A673 (cell line): Measurements from ENCODE around the gene PYGB. TPM values are rescaled to one million over a fixed set of nuclear protein-coding genes. Genes with fewer than 3 reads are reported as not detected.

Source experiments
- BruUV-seq: library from RNA; stranded (reverse); fragments of 400-500 nt; replicated peaks from 2 replicates; lab custom pipeline; 2021; lab: Mats Ljungman, UMichigan
- CTCF ChIA-PET: fragments of 300-600 bp; sonication (Branson Sonifier 250); formaldehyde crosslinking; loops from one replicate; lab custom pipeline; 2022; ENCODE audit warnings: antibody characterized with exemption; lab: Charles Lee
- POLR2A ChIA-PET: fragments of 300-600 bp; sonication (Branson Sonifier 250); formaldehyde crosslinking; loops from one replicate; lab custom pipeline; 2022; ENCODE audit warnings: antibody characterized with exemption; ENCODE audit not compliant: low non-redundant PET; lab: Charles Lee
- DNase-seq: peaks from one replicate; pipeline ENCODE4 v3.0.0-alpha.2; 2015; ENCODE audit warnings: low spot score
- H3K27ac ChIP-seq: fragments of 200-600 bp; sonication (generic); 2 replicates; pipeline ENCODE4 v1.5.1; 2016; ENCODE audit warnings: mixed run types, low read depth, mild to moderate bottlenecking, mixed read lengths, antibody characterized with exemption, low read length; ENCODE audit not compliant: poor library complexity, severe bottlenecking
- H3K27me3 ChIP-seq: fragments of 200-600 bp; sonication (generic); replicated peaks from 2 replicates; pipeline ENCODE4 v1.6.1; 2017; ENCODE audit warnings: mixed run types, low read depth, mild to moderate bottlenecking, mixed read lengths, antibody characterized with exemption, low read length; ENCODE audit not compliant: insufficient read depth, poor library complexity
- H3K36me3 ChIP-seq: fragments of 200-600 bp; sonication (generic); 2 replicates; pipeline ENCODE4 v1.6.1; 2016; ENCODE audit warnings: mixed run types, mild to moderate bottlenecking, mixed read lengths, antibody characterized with exemption, low read length; ENCODE audit not compliant: insufficient read depth, poor library complexity, severe bottlenecking
- H3K4me1 ChIP-seq: fragments of 200-600 bp; sonication (generic); 2 replicates; pipeline ENCODE4 v1.6.1; 2017; ENCODE audit warnings: mixed run types, mild to moderate bottlenecking, mixed read lengths, antibody characterized with exemption, low read length; ENCODE audit not compliant: insufficient read depth, poor library complexity, severe bottlenecking
- H3K4me3 ChIP-seq: fragments of 200-600 bp; sonication (generic); 2 replicates; pipeline ENCODE4 v1.5.1; 2016; ENCODE audit warnings: low read depth, mixed run types, mild to moderate bottlenecking, mixed read lengths, low read length; ENCODE audit not compliant: poor library complexity, severe bottlenecking
- H3K9me3 ChIP-seq: fragments of 200-600 bp; sonication (generic); 2 replicates; pipeline ENCODE4 v1.6.1; 2016; ENCODE audit warnings: mixed run types, low read depth, mild to moderate bottlenecking, mixed read lengths, antibody characterized with exemption, low read length; ENCODE audit not compliant: poor library complexity, severe bottlenecking
- EZH2 ChIP-seq: fragments of 200-600 bp; sonication (generic); IDR thresholded peaks from 2 replicates; pipeline ENCODE4 v1.6.1; 2017; ENCODE audit warnings: borderline replicate concordance, low read depth, mild to moderate bottlenecking, mixed read lengths, antibody characterized with exemption, low read length; ENCODE audit not compliant: poor library complexity, severe bottlenecking
- intact Hi-C: fragments of 100-400 bp; cut with micrococcal nuclease; formaldehyde crosslinking; loops from one replicate; pipeline ENCODE4 v1.10.0; 2022; ENCODE audit not compliant: unreplicated experiment
- total RNA-seq: library from RNA; stranded (reverse); gene quantifications from 2 replicates; pipeline ENCODE4 v1.2.3, GENCODE V29; 2021
- TF ChIP-seq, protein P1 (sequence below): fragments of 300-800, 200-600 bp; sonication (generic); conservative IDR thresholded peaks from 2 replicates; pipeline ENCODE4 v1.5.1; 2017; ENCODE audit warnings: low read depth, mild to moderate bottlenecking, antibody characterized with exemption, low read length, moderate library complexity, mixed read lengths

PYGB gene
- total RNA-seq, 1 experiment from 2014 or later: 52.3 TPM

DNA sequence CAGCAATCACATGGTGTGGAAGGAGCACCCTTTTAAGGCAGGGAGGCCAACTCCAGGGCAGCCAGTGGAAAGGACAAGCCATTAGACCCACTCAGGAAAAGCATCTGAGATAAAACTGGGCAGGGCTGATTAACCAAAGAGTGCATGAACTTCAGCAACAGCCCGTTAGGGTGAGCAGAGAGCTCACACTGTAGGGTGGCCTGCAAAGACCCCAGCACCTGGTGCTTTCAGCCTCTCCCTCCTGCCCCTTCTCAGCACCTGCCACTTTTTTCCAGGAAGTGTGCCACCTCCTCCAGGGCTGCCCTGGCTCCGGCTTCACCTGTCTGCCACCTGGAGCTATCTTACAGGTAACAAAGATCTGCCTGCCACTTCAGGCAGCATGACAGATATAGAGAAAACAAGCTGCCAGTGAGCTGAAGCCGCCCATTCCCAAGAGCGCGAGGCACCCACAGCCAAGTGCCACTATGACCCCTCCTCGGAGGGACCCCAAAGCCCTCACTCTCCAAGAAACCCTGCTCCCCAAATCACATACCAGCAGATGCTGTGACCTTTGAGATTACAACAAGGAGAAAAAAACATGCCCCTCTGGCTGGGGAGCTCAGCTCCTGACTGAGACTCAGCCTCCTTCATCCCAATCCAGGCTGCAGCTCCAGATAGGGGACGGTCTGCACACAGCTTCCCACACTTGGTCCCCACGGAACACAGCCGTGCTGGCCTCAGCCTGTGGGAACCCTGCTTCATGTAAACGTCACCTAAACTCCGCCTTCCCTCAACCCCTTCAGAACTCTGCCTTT lies 71.6 kb downstream of the PYGB start:
- POLR2A ChIA-PET: no interaction called here
- intact Hi-C loops: no loop called here
- BruUV-seq: no TSS peak

DNA sequence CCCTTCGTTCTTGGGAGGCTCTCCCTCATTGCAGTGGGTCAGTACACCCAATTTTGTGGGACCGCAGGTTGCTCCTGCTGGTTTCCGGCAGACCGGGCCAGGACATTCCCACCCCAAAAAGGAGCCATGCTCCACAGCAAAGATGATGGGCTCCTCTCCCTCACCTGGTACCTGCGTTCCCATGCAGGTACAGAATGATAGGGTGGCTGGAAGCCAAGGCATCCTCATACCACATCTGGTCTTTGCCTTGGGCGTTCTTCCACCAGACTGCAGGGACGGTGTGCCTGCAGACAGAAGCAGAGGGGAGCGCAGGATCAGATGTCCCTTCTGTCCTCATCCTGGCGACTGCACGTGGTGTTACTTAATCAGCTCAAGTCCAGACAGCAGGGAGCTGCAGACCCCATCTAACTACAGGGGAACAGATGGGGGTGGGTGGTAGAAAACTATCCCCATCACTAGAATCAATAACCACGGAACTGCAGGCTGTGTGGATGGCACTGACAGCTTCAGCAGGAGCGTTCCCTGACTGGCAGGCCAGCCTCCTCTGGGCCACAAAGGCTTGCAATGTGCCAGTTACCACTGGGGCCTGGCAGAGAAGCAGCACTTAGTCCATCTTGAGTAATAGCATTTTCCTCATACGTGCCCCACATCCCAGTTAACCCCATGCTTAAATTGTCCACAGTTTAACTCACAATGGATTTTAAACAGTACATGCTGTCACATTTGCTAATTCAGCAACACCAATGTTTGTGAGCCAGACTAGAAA lies 72.3 kb downstream of the PYGB start:
- no TSS peak for BruUV-seq
- Histone ChIP-seq H3K27ac (no peak overlapping the region), H3K4me3 (no peak overlapping the region), H3K36me3 (no peaks in the 10 kb centered on the region), H3K4me1 (no peaks in the 10 kb centered on the region), H3K27me3 (no peaks in the 10 kb centered on the region), H3K9me3 (no peaks in the 10 kb centered on the region)
- DNase-seq: no peak
- intact Hi-C loops: no loop called here
- TF ChIP-seq, protein P1, sequence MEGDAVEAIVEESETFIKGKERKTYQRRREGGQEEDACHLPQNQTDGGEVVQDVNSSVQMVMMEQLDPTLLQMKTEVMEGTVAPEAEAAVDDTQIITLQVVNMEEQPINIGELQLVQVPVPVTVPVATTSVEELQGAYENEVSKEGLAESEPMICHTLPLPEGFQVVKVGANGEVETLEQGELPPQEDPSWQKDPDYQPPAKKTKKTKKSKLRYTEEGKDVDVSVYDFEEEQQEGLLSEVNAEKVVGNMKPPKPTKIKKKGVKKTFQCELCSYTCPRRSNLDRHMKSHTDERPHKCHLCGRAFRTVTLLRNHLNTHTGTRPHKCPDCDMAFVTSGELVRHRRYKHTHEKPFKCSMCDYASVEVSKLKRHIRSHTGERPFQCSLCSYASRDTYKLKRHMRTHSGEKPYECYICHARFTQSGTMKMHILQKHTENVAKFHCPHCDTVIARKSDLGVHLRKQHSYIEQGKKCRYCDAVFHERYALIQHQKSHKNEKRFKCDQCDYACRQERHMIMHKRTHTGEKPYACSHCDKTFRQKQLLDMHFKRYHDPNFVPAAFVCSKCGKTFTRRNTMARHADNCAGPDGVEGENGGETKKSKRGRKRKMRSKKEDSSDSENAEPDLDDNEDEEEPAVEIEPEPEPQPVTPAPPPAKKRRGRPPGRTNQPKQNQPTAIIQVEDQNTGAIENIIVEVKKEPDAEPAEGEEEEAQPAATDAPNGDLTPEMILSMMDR: no peak
- TF ChIP-seq EZH2: no peak
- ChIA-PET CTCF (no interaction called here), POLR2A (no interaction called here)

More for the DNA sequence above, 71.6 kb downstream of the PYGB start:
- DNase-seq: no peak
- no peaks in the 10 kb centered on the region for H3K9me3 ChIP-seq
- H3K27ac ChIP-seq: no peak overlapping the region
- no peaks in the 10 kb centered on the region for H3K27me3 ChIP-seq
- no peaks in the 10 kb centered on the region for H3K4me1 ChIP-seq
- no peak overlapping the region for H3K4me3 ChIP-seq
- TF ChIP-seq, protein P1: no peak
- TF ChIP-seq EZH2: no peak
- CTCF ChIA-PET: interaction anchor here (0.7 kb wide), 1 partner anchor 96 kb away, joined by 4 read pairs; no protein-coding TSS in a partner anchor
- no peaks in the 10 kb centered on the region for H3K36me3 ChIP-seq

DNA sequence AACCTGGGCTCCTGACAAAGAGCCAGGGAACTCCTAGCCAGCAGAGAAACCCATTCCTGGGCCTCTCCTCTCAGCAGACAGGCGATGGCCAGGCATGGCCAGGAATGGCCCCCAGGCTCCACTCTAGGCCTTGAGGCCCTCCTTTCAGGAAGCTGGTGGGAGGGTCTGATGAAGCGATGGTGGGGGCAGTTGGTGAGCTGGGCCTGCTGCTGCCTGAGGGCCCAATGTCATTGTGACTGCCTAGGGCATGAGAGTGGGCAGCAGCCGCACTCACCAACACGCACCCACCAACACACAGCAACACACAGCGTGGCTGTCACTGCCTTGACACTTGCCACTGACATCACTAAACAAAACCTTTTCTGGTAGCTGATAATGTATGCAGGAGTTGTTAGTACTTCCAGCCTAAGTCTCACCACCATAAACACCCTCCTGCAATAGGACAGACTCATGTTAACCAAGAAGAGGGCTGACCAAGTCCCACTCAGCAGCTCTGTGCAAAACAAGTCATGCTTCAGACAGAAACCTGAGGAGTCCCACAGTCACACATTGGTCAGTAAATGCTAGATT lies 73.5 kb downstream of the PYGB start:
- POLR2A ChIA-PET: interaction anchor here (0.7 kb wide), 1 partner anchor 1143 kb away, joined by 3 read pairs; no protein-coding TSS in a partner anchor
- Histone ChIP-seq H3K4me3 (no peak overlapping the region), H3K4me1 (no peaks in the 10 kb centered on the region), H3K36me3 (no peaks in the 10 kb centered on the region), H3K27ac (no peak overlapping the region), H3K27me3 (no peaks in the 10 kb centered on the region), H3K9me3 (no peaks in the 10 kb centered on the region)
- no peak for TF ChIP-seq EZH2
- TF ChIP-seq, protein P1: no peak
- intact Hi-C loops: no loop called here
- DNase-seq: no peak
- CTCF ChIA-PET: no interaction called here
- BruUV-seq: no TSS peak
